Measurements from ENCODE around the gene TMEM107.

The TMEM107 gene

GRCh38 chr17:8187517-8188262 lies 11.5 kb upstream of the TMEM107 start:
- H3K4me3 ChIP-seq (ENCODE audit: low read depth, low read length): peak overlapping the region; percentile 82
- no peak for TF ChIP-seq CTCF (IDR thresholded peaks at IDR 0.05; ENCODE audit: low read depth, low read length)

- TF ChIP-seq CTCF (IDR thresholded peaks at IDR 0.05; ENCODE audit: low read depth, low read length): no peak
- peak overlapping the region; percentile 82 for H3K4me3 ChIP-seq (ENCODE audit: low read depth, low read length)
These were observed 10.8 kb upstream of the TMEM107 start for GRCh38 chr17:8186787-8187516.

GRCh38 chr17:8186446-8186786 lies 10.2 kb upstream of the TMEM107 start:
- H3K4me3 ChIP-seq (ENCODE audit: low read depth, low read length): peak overlapping the region; percentile 82
- no peak for TF ChIP-seq CTCF (IDR thresholded peaks at IDR 0.05; ENCODE audit: low read depth, low read length)

- peak overlapping the region; percentile 82 for H3K4me3 ChIP-seq (ENCODE audit: low read depth, low read length)
- TF ChIP-seq CTCF (IDR thresholded peaks at IDR 0.05; ENCODE audit: low read depth, low read length): no peak
These were observed 9.6 kb upstream of the TMEM107 start for GRCh38 chr17:8185582-8186445.

GRCh38 chr17:8176998-8177731 lies 985 bp upstream of the TMEM107 start:
- H3K4me3 ChIP-seq (ENCODE audit: low read depth, low read length): peak overlapping the region; percentile 69
- TF ChIP-seq CTCF (IDR thresholded peaks at IDR 0.05; ENCODE audit: low read depth, low read length): no peak

GRCh38 chr17:8175795-8176196 lies 384 bp downstream of the TMEM107 start:
- H3K4me3 ChIP-seq (ENCODE audit: low read depth, low read length): peak overlapping the region; percentile 69
- no peak for TF ChIP-seq CTCF (IDR thresholded peaks at IDR 0.05; ENCODE audit: low read depth, low read length)

All from WI38 (cell line).